H9 (cell line): ENCODE data around the gene SLC25A26. TPM values are rescaled to one million over a fixed set of nuclear protein-coding genes. Genes with fewer than 3 reads are reported as not detected.

Experiments used
- DNase-seq: peaks from one replicate; pipeline ENCODE4 v3.0.0-alpha.2; 2017
- H2AFZ ChIP-seq: one replicate; pipeline ENCODE4 v1.6.1; 2013; ENCODE audit warnings: mild to moderate bottlenecking, low read length, control low read depth, moderate library complexity
- H2AK5ac ChIP-seq: 2 replicates; pipeline ENCODE4 v1.6.1; 2013; ENCODE audit warnings: low read length, control low read depth, mixed read lengths; ENCODE audit not compliant: insufficient read length
- H2BK120ac ChIP-seq: one replicate; pipeline ENCODE4 v1.6.1; 2013; ENCODE audit warnings: low read depth, mild to moderate bottlenecking, low read length, control low read depth, inconsistent platforms; ENCODE audit not compliant: poor library complexity, severe bottlenecking
- H2BK12ac ChIP-seq: 2 replicates; pipeline ENCODE4 v1.6.1; 2013; ENCODE audit warnings: low read length, control low read depth, mixed read lengths, low read depth; ENCODE audit not compliant: insufficient read length
- H2BK15ac ChIP-seq: 2 replicates; pipeline ENCODE4 v1.6.1; 2013; ENCODE audit warnings: low read depth, low read length, control low read depth
- H2BK20ac ChIP-seq: one replicate; pipeline ENCODE4 v1.6.1; 2013; ENCODE audit warnings: low read depth, mild to moderate bottlenecking, low read length, control low read depth, inconsistent platforms; ENCODE audit not compliant: poor library complexity, severe bottlenecking
- H2BK5ac ChIP-seq: 2 replicates; pipeline ENCODE4 v1.6.1; 2013; ENCODE audit warnings: low read length, control low read depth, mixed read lengths; ENCODE audit not compliant: insufficient read length
- H3K14ac ChIP-seq: 2 replicates; pipeline ENCODE4 v1.6.1; 2013; ENCODE audit warnings: low read length, control low read depth; ENCODE audit not compliant: insufficient read depth
- H3K18ac ChIP-seq: 2 replicates; pipeline ENCODE4 v1.6.1; 2013; ENCODE audit warnings: low read depth, mild to moderate bottlenecking, mixed read lengths, low read length, control low read depth; ENCODE audit not compliant: insufficient read length
- H3K23ac ChIP-seq: 2 replicates; pipeline ENCODE4 v1.6.1; 2013; ENCODE audit warnings: low read length, control low read depth, mixed read lengths, low read depth; ENCODE audit not compliant: insufficient read length
- H3K23me2 ChIP-seq: 2 replicates; pipeline ENCODE4 v1.6.1; 2013; ENCODE audit warnings: low read depth, mild to moderate bottlenecking, mixed read lengths, low read length, control low read depth; ENCODE audit not compliant: insufficient read length, poor library complexity, severe bottlenecking
- H3K27ac ChIP-seq: 2 replicates; pipeline ENCODE4 v1.5.1; 2013; ENCODE audit warnings: low read length, control low read depth, mixed read lengths, low read depth; ENCODE audit not compliant: insufficient read length
- H3K27me3 ChIP-seq: 2 replicates; pipeline ENCODE4 v1.6.1; 2013; ENCODE audit warnings: low read length, control low read depth, inconsistent platforms; ENCODE audit not compliant: insufficient read depth
- H3K4ac ChIP-seq: 2 replicates; pipeline ENCODE4 v1.6.1; 2013; ENCODE audit warnings: low read depth, mild to moderate bottlenecking, control low read depth, inconsistent platforms, low read length, moderate library complexity
- H3K4me1 ChIP-seq: 2 replicates; pipeline ENCODE4 v1.6.1; 2013; ENCODE audit warnings: low read length, control low read depth, inconsistent platforms; ENCODE audit not compliant: insufficient read depth
- H3K4me2 ChIP-seq: 2 replicates; pipeline ENCODE4 v1.6.1; 2013; ENCODE audit warnings: low read length, control low read depth, mixed read lengths; ENCODE audit not compliant: insufficient read length, insufficient read depth
- H3K56ac ChIP-seq: 2 replicates; pipeline ENCODE4 v1.6.1; 2013; ENCODE audit warnings: low read depth, mild to moderate bottlenecking, mixed read lengths, low read length, control low read depth; ENCODE audit not compliant: insufficient read length
- H3K79me1 ChIP-seq: 2 replicates; pipeline ENCODE4 v1.6.1; 2013; ENCODE audit warnings: low read depth, mild to moderate bottlenecking, moderate library complexity, low read length, control low read depth, inconsistent platforms; ENCODE audit not compliant: insufficient read depth, poor library complexity, severe bottlenecking
- H3K79me2 ChIP-seq: 2 replicates; pipeline ENCODE4 v1.6.1; 2013; ENCODE audit warnings: low read length, control low read depth, inconsistent platforms; ENCODE audit not compliant: insufficient read depth
- H3K9ac ChIP-seq: 2 replicates; pipeline ENCODE4 v1.6.1; 2013; ENCODE audit warnings: low read length, control low read depth, mixed read lengths; ENCODE audit not compliant: insufficient read length; ENCODE audit errors: extremely low read depth
- H3K9me3 ChIP-seq: one replicate; pipeline ENCODE4 v1.6.1; 2013; ENCODE audit warnings: low read depth, low read length, inconsistent platforms; ENCODE audit not compliant: control insufficient read depth
- H3T11ph ChIP-seq: one replicate; pipeline ENCODE4 v1.6.1; 2013; ENCODE audit warnings: mild to moderate bottlenecking, low read length, control low read depth, inconsistent platforms
- H4K20me1 ChIP-seq: one replicate; pipeline ENCODE4 v1.6.1; 2013; ENCODE audit not compliant: control insufficient read depth, insufficient read length, insufficient read depth
- H4K5ac ChIP-seq: 2 replicates; pipeline ENCODE4 v1.6.1; 2013; ENCODE audit warnings: low read depth, mild to moderate bottlenecking, mixed read lengths, low read length, control low read depth; ENCODE audit not compliant: insufficient read length
- H4K8ac ChIP-seq: replicated peaks from 2 replicates; pipeline ENCODE4 v1.6.1; 2013; ENCODE audit warnings: low read length, control low read depth, mixed read lengths, low read depth; ENCODE audit not compliant: insufficient read length
- H4K91ac ChIP-seq: 2 replicates; pipeline ENCODE4 v1.6.1; 2013; ENCODE audit warnings: low read depth, mild to moderate bottlenecking, moderate library complexity, mixed read lengths, low read length, control low read depth; ENCODE audit not compliant: insufficient read length
- H3K27ac Mint-ChIP-seq, 3 experiments: 2 replicates in 2 of 3; 3 replicates in 1 of 3; pipeline ENCODE4 v1.8.0; 2020 to 2021; ENCODE audit warnings: mixed read lengths in 3 of 3, mild to moderate bottlenecking in 1 of 3, moderate library complexity in 1 of 3
- H3K27me3 Mint-ChIP-seq: 2 replicates; pipeline ENCODE4 v1.8.0; 2021; ENCODE audit warnings: low read depth, mild to moderate bottlenecking, moderate library complexity, mixed read lengths
- H3K36me3 Mint-ChIP-seq, 3 experiments: 2 replicates in 2 of 3; 3 replicates in 1 of 3; pipeline ENCODE4 v1.8.0; 2020 to 2021; ENCODE audit warnings: low read depth in 3 of 3, mixed read lengths in 3 of 3; ENCODE audit not compliant: insufficient read depth in 1 of 3
- H3K4me1 Mint-ChIP-seq, 2 experiments: 2 replicates each; pipeline ENCODE4 v1.8.0; 2020; ENCODE audit warnings: mixed read lengths in 2 of 2
- H3K4me3 Mint-ChIP-seq, 2 experiments: 2 replicates in 1 of 2; 3 replicates in 1 of 2; pipeline ENCODE4 v1.8.0; 2020 to 2021; ENCODE audit warnings: mild to moderate bottlenecking in 2 of 2, mixed read lengths in 2 of 2, moderate library complexity in 1 of 2
- H3K9me3 Mint-ChIP-seq, 2 experiments: 2 replicates in 1 of 2; 3 replicates in 1 of 2; pipeline ENCODE4 v1.8.0; 2020; ENCODE audit warnings: mild to moderate bottlenecking in 2 of 2, mixed read lengths in 2 of 2, moderate library complexity in 1 of 2
- CTCF ChIP-seq: fragments of 200-600 bp; sonication (generic); conservative IDR thresholded peaks from 3 replicates; pipeline ENCODE4 v1.8.0; 2021; ENCODE audit warnings: antibody characterized with exemption, mild to moderate bottlenecking
- WGBS: extraction: QIAGEN DNeasy Blood & Tissue Kit; methylation state at CpG from one replicate; pipeline ENCODE4 v1.1.7; 2013; ENCODE audit warnings: missing lambda C conversion rate, low lambda C conversion rate, mixed read lengths; ENCODE audit not compliant: insufficient read length; ENCODE audit errors: extremely low coverage; 5-methylcytosine and 5-hydroxymethylcytosine counted together
- total RNA-seq: library from RNA; stranded (reverse); gene quantifications from 2 replicates; pipeline ENCODE4 v1.2.1, GENCODE V29; 2021

The SLC25A26 gene
- total RNA-seq, 1 experiment from 2014 or later: 30.2 TPM

- WGBS: no CpG with 5 or more reads among the region's 8 CpGs
- H2BK15ac ChIP-seq: no peak overlapping the region
- no peak overlapping the region for H3K14ac ChIP-seq
- no peak overlapping the region for H3K23ac ChIP-seq
- H2BK20ac ChIP-seq: no peak overlapping the region
- peaks cover 5 to 9% of the 10 kb centered on the region in 2 experiments for H3K4me1 Mint-ChIP-seq
- H3K36me3 Mint-ChIP-seq: peaks cover 10 to 16% (median 12%) of the 10 kb centered on the region in 3 experiments
- H3K4me2 ChIP-seq: no peak overlapping the region
- no peak overlapping the region for H4K8ac ChIP-seq
- no peak overlapping the region for H3K27ac ChIP-seq
- H3K9ac ChIP-seq: no peak overlapping the region
- no peaks in the 10 kb centered on the region for H3K79me1 ChIP-seq
- no peak overlapping the region for H2BK5ac ChIP-seq
- no peaks in the 10 kb centered on the region for H3K27me3 Mint-ChIP-seq
- no peaks in the 10 kb centered on the region for H3K4me1 ChIP-seq
- H3K4ac ChIP-seq: no peak overlapping the region
- no peak overlapping the region for H2BK12ac ChIP-seq
- H2AK5ac ChIP-seq: no peak overlapping the region
- no peak overlapping the region for H2AFZ ChIP-seq
- H3K27me3 ChIP-seq: no peaks in the 10 kb centered on the region
- H3K23me2 ChIP-seq: no peaks in the 10 kb centered on the region
- H3K79me2 ChIP-seq: no peaks in the 10 kb centered on the region
- H3K9me3 Mint-ChIP-seq: no peaks in the 10 kb centered on the region
- no peaks in the 10 kb centered on the region for H4K20me1 ChIP-seq
- TF ChIP-seq CTCF: no peak
- no peak overlapping the region for H3K18ac ChIP-seq
- H3K56ac ChIP-seq: no peak overlapping the region
- no peak for DNase-seq
- no peak overlapping the region for H3T11ph ChIP-seq
- no peaks in the 10 kb centered on the region for H3K9me3 ChIP-seq
- H4K5ac ChIP-seq: no peak overlapping the region
- no peak overlapping the region for H4K91ac ChIP-seq
- no peak overlapping the region for H3K27ac Mint-ChIP-seq
- H2BK120ac ChIP-seq: no peak overlapping the region
- no peak overlapping the region for H3K4me3 Mint-ChIP-seq
These were observed 129.8 kb downstream of the SLC25A26 start for GRCh38 chr3:66350601-66351000.
